ENCODE measurements around the gene RDM1.
"Not testable (repeated sequence)": the region's sequence is repeated elsewhere in the genome, so short reads cannot be mapped to it uniquely, and the experiment has no call there.

RDM1 gene

DNA sequence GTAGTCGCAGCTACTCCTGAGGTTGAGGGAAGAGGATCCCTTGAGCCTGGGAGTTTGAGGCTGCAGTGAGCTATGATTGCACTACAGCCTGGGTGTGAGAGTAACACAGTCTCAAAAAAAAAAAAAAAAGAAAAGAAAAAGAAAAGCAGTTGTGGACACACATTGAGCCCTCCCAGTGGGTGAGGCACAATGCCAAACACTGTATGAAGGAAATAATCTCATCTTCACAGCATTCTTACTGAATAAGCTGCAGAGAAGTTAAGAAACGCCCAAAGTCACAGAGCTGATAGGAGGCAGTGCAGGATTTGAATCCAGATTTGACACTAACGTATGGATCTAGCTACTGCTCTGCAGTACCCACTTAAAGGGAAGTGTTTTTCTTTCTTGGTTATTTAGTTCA is 18.8 kb upstream of the RDM1 start:
- DNase-seq (ENCODE audit: low read depth) = no peak

DNA sequence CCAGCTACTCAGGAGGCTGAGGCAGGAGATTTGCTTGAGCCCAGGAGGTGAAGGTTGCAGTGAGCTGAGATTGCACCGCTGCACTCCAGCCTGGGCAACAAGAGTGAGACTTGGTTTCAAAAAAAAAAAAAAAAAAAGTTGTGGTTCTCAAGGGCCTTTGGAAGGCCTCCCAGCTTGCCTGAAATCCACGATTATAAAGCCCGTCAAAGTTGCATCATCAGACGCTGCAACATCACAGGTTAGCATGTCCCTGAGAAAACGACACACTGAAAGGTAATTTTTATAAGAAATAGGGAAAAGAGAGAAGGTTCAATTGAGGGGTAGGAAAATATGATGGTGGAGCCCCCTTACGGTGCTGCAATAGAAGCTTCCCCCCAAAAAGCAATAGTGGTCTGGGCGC is 17.5 kb upstream of the RDM1 start:
- no peak for DNase-seq (ENCODE audit: low read depth)
- TF ChIP-seq, protein P1, sequence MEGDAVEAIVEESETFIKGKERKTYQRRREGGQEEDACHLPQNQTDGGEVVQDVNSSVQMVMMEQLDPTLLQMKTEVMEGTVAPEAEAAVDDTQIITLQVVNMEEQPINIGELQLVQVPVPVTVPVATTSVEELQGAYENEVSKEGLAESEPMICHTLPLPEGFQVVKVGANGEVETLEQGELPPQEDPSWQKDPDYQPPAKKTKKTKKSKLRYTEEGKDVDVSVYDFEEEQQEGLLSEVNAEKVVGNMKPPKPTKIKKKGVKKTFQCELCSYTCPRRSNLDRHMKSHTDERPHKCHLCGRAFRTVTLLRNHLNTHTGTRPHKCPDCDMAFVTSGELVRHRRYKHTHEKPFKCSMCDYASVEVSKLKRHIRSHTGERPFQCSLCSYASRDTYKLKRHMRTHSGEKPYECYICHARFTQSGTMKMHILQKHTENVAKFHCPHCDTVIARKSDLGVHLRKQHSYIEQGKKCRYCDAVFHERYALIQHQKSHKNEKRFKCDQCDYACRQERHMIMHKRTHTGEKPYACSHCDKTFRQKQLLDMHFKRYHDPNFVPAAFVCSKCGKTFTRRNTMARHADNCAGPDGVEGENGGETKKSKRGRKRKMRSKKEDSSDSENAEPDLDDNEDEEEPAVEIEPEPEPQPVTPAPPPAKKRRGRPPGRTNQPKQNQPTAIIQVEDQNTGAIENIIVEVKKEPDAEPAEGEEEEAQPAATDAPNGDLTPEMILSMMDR (IDR thresholded peaks at IDR 0.05; ENCODE audit: control insufficient read depth, insufficient read depth, low read depth, low read length, missing control alignments) = no peak
- H3K4me3 ChIP-seq (ENCODE audit: control insufficient read depth, low read depth, low read length) = no peak overlapping the region

More for the DNA sequence above, 18.8 kb upstream of the RDM1 start:
- TF ChIP-seq, protein P1 (IDR thresholded peaks at IDR 0.05; ENCODE audit: control insufficient read depth, insufficient read depth, low read depth, low read length, missing control alignments) = no peak
- no peak overlapping the region for H3K4me3 ChIP-seq (ENCODE audit: control insufficient read depth, low read depth, low read length)

DNA sequence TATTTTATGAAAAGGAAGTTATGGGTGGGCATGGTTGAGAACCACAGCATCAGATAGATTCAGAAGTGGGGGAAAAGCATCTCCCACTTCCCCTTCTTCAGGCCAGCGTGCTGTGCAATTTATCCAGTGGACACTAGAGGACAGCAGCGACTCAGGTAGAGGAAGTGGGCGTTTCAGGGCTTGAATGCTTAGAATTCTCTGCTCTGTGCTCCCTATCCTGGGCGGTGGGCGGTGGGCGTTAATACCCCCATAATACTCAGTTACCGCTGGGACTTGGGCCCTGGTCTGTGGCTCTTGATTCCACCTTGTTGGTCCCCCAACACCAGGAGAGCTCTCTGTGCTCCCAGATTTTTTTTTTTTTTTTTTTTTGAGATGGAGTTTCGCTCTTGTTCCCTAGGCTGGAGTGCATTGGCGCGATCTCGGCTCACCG is 16.6 kb upstream of the RDM1 start:
- no peak for DNase-seq (ENCODE audit: low read depth)
- TF ChIP-seq, protein P1 (IDR thresholded peaks at IDR 0.05; ENCODE audit: control insufficient read depth, insufficient read depth, low read depth, low read length, missing control alignments) = peak; percentile 85
- no peak overlapping the region for H3K4me3 ChIP-seq (ENCODE audit: control insufficient read depth, low read depth, low read length)

DNA sequence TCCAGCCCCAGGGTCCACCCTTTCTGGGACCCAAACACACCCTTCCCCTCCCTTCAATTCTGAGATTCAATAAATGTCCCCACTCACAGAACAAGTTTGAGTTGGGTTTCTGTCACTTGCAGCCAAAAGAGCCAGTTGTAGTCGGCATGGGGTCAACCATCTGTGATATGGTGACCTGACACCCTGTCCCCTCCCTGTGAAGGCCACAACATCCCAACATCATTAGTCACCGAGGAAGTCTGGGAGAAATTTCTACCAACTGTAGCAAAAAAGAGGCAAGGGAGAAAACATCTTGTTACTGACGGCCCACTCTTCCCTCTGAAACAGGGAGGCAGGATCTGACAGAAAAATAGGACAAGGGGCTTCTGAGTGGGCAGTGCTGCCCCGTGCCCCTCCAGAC is 13.6 kb upstream of the RDM1 start:
- no peak overlapping the region for H3K4me3 ChIP-seq (ENCODE audit: control insufficient read depth, low read depth, low read length)
- DNase-seq (ENCODE audit: low read depth) = no peak
- TF ChIP-seq, protein P1 (IDR thresholded peaks at IDR 0.05; ENCODE audit: control insufficient read depth, insufficient read depth, low read depth, low read length, missing control alignments) = no peak

DNA sequence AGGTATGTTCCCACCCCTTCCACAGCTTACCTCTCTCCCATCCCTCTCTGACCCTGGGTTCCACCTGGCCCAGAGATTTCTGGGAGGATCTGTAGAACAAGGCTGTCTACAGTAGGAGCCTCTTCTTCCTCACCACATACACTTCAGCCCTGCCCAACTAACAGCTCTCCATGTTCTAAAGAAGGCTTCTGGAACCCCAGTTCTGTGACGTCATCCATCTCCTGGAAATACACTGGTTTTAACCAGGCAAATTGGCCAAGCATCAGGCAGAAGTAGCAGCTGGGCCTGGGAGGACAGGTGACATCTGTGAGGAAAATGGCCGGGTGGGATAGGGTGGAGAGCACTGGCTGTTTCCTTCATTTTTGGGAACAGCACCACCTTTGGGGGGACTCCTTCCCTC is 13.0 kb upstream of the RDM1 start, which contains the start of gene LYZL6:
TSS of gene LYZL6 (minus strand) at position 177 of the 400 bp plus-strand sequence. CDS start 4,357 bp downstream, outside the sequence.
- TF ChIP-seq, protein P1 (IDR thresholded peaks at IDR 0.05; ENCODE audit: control insufficient read depth, insufficient read depth, low read depth, low read length, missing control alignments) = no peak
- no peak within 1 kb of the TSS for H3K4me3 ChIP-seq (ENCODE audit: control insufficient read depth, low read depth, low read length)
- no peak for DNase-seq (ENCODE audit: low read depth)

DNA sequence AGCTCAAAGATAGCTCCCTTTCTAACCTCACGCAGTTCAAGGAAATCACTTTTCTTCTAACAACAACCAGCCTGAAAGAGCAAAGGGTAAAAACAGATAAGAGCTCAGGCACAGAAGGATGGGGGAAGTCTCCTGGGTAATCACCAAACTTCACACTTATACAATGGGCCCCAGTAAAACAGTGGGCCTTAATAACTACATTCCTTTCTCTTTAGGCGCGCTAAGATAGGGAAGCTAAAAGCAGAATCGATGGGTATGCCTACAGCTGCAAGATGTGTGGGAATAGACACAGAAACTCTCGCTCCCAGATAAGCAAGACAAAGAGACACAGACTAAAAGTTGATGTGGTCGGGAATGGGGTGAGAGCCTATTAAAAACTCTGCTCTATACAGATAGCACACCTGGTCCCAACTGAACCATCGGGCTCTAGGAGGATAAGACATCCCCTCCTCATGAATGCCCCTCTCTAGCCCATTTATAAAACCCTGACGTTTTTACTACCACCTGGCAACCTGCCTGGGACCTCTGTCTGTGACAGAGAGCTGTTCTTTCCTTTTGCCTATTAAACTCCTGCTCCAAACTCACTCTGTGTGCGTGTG is 12.1 kb upstream of the RDM1 start:
- no peak overlapping the region for H3K4me3 ChIP-seq (ENCODE audit: control insufficient read depth, low read depth, low read length)
- no peak for DNase-seq (ENCODE audit: low read depth)
- TF ChIP-seq, protein P1 (IDR thresholded peaks at IDR 0.05; ENCODE audit: control insufficient read depth, insufficient read depth, low read depth, low read length, missing control alignments) = no peak

DNA sequence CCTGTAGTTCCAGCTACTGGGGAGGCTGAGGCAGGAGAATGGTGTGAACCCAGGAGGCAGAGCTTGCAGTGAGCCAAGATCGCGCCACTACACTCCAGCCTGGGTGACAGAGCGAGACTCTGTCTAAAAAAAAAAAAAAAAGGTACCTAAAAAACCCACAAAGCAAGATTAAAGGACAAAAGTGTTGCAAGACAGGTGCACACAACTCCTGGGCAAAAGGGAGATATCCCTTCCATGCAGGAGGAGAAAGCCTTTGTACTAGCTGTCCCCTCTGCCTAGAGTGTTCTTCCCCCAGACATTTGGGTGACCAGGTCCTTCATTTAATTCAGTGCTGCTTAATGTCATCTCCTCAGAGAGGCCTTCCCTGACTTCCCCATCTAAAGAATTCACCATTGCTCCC is 7.9 kb upstream of the RDM1 start:
- H3K4me3 ChIP-seq (ENCODE audit: control insufficient read depth, low read depth, low read length); DNase-seq (ENCODE audit: low read depth): not testable (repeated sequence)
